Stomach smooth muscle (tissue), 2 donors: Measurements from ENCODE around the gene CGNL1.

Experiments used
- H3K27ac ChIP-seq: one replicate; pipeline ENCODE4 v1.7.0; 2013; ENCODE audit warnings: mild to moderate bottlenecking, low read length, inconsistent platforms
- H3K27me3 ChIP-seq, 2 donors: one replicate each; pipeline ENCODE4 v1.7.0; 2013; ENCODE audit warnings: low read length in 2 of 2; ENCODE audit not compliant: insufficient read depth in 2 of 2, control insufficient read depth in 1 of 2
- H3K36me3 ChIP-seq, 2 donors: one replicate each; pipeline ENCODE4 v1.7.0; 2013; ENCODE audit warnings: low read length in 2 of 2; ENCODE audit not compliant: control insufficient read depth in 2 of 2, insufficient read depth in 2 of 2
- H3K4me1 ChIP-seq: one replicate; pipeline ENCODE4 v1.7.0; 2013; ENCODE audit warnings: low read length; ENCODE audit not compliant: control insufficient read depth, insufficient read depth
- H3K4me3 ChIP-seq, 2 donors: one replicate each; pipeline ENCODE4 v1.7.0; 2013; ENCODE audit warnings: low read length in 2 of 2
- H3K9ac ChIP-seq, 2 donors: one replicate each; pipeline ENCODE4 v1.7.0; 2013; ENCODE audit warnings: low read length in 2 of 2, mild to moderate bottlenecking in 1 of 2
- H3K9me3 ChIP-seq, 2 donors: one replicate each; pipeline ENCODE4 v1.7.0; 2013; ENCODE audit warnings: low read length in 2 of 2; ENCODE audit not compliant: control insufficient read depth in 2 of 2
- donor health status: healthy.
- donor health status: Pancreatic carcinoma.

The CGNL1 gene

DNA sequence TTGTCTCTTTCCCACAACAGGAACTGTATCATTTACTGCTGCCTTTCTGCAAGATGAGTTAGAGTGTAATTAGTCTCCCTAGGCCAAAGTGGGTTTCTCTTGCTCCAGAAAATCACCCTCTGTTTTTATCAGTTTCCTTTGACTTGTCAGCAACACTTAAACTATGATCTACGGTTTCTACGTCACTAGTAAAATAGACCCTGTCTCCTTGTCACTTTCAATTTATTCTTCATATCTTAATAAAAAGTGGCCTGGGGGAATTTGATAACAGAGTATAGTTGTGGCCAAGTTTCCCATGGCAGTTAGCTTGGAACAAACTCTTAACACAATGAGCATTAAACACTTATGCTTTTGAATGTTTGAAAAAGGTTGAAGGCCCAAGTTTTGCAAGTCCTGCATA, 79.6 kb downstream of the CGNL1 start:
- H3K4me3 ChIP-seq = no peak overlapping the region
- no peak overlapping the region for H3K9ac ChIP-seq
- no peaks in the 10 kb centered on the region for H3K4me1 ChIP-seq
- H3K27ac ChIP-seq = no peak overlapping the region
- H3K36me3 ChIP-seq = peaks cover 0 to 12% of the 10 kb centered on the region in 2 donors
- H3K27me3 ChIP-seq = peaks cover 0 to 4% of the 10 kb centered on the region in 2 donors
- H3K9me3 ChIP-seq = no peaks in the 10 kb centered on the region

DNA sequence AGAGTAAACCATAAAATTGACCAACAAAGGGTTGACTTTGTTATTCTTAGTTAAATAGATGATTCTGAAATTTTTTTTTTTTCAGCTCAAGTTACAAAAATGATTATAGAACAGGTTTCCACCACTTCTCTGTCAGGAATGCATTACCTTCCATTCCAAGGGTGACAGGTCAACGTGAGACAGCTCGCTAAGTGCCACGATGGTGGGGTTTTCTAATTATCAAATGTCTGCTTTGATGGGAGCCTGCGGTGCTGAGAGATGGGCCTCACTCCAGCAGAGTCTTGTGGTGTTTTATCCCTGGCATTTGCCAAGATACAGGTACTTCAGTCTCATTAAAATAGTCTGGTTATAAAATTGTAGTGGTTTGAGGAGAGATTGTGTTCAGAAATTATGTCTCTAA, 80.3 kb downstream of the CGNL1 start:
- no peak overlapping the region for H3K9ac ChIP-seq
- H3K9me3 ChIP-seq = no peaks in the 10 kb centered on the region
- peaks cover 0 to 4% of the 10 kb centered on the region in 2 donors for H3K27me3 ChIP-seq
- H3K4me3 ChIP-seq = no peak overlapping the region
- no peaks in the 10 kb centered on the region for H3K4me1 ChIP-seq
- peaks cover 0 to 12% of the 10 kb centered on the region in 2 donors for H3K36me3 ChIP-seq
- no peak overlapping the region for H3K27ac ChIP-seq

DNA sequence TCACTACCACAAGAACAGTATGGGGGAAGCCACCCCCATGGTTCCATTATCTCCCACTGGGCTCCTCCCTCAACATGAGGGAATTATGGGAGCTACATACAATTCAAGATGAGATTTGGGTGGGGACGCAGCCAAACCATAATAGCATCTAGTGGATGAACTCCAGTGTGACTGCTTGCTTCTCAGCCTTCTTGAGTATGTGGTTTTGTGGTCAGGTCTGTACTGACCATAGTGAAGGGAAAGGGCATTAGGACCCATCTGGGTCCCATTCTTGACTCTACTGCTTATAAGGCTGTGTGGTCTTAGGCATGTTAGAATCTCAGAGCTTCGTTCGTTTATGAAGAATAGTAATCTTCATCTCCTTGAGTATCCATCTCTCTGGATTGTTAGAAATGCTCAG, 81.4 kb downstream of the CGNL1 start:
- Histone ChIP-seq H3K9me3 (no peaks in the 10 kb centered on the region), H3K27ac (peak overlapping the region; percentile 32), H3K4me3 (no peak overlapping the region), H3K4me1 (no peaks in the 10 kb centered on the region), H3K9ac (no peak overlapping the region), H3K36me3 (peaks cover 0 to 9% of the 10 kb centered on the region in 2 donors), H3K27me3 (peaks cover 0 to 4% of the 10 kb centered on the region in 2 donors)

DNA sequence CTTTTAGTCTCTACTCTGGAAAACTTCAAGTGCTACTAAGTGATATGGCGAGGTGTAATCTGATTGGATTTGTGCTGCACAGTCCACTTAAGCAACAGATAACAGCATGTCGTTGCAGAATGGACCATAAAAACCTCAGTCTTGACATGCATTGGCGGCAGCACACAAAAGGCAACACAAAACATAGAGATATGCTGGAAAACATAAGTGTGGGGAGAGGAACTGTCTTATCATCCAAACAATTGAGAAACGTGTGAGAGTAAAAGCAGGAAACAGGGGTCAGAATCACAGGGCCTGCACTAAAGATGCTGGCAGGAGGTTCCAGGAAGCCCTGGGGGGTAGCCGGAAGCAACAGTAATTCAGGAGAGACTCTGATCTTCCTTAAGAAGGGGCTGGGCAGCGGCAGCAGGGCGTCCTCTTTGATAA, 82.1 kb downstream of the CGNL1 start:
- Histone ChIP-seq H3K36me3 (peaks cover 0 to 9% of the 10 kb centered on the region in 2 donors), H3K4me3 (no peak overlapping the region), H3K9ac (no peak overlapping the region), H3K4me1 (no peaks in the 10 kb centered on the region), H3K27me3 (peaks cover 0 to 4% of the 10 kb centered on the region in 2 donors), H3K27ac (no peak overlapping the region), H3K9me3 (no peaks in the 10 kb centered on the region)

DNA sequence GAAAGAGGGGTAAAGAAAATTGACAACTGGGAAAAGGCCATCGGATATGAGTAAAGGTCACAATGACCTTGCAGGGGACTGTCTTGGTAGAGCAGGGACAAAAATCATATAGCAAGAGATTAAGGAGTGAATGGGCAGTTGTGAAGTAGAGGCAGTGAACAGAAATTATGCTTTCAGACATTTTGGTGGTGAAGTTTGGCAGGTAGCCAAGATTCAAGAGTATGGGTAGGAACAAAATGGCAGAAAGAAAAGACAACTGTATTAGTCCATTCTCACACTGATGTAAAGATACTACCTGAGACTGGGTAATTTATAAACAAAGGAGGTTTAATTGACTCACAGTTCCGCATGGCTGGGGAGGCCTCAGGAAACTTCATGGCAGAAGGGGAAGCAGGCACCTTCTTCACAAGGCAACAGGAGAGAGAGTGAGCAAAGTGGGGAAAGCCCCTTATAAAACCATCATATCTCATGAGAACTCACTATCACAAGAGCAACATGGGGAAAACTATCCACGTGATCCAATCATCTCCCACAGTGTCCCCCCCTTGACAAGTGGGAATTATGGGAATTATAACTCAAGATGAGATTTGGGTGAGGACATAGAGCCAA, 84.0 kb downstream of the CGNL1 start:
- H3K9ac ChIP-seq = no peak overlapping the region
- H3K9me3 ChIP-seq = no peaks in the 10 kb centered on the region
- H3K27ac ChIP-seq = no peak overlapping the region
- H3K4me3 ChIP-seq = no peak overlapping the region
- H3K36me3 ChIP-seq = peaks cover 0 to 6% of the 10 kb centered on the region in 2 donors
- peaks cover 0 to 4% of the 10 kb centered on the region in 2 donors for H3K27me3 ChIP-seq
- H3K4me1 ChIP-seq = no peaks in the 10 kb centered on the region

DNA sequence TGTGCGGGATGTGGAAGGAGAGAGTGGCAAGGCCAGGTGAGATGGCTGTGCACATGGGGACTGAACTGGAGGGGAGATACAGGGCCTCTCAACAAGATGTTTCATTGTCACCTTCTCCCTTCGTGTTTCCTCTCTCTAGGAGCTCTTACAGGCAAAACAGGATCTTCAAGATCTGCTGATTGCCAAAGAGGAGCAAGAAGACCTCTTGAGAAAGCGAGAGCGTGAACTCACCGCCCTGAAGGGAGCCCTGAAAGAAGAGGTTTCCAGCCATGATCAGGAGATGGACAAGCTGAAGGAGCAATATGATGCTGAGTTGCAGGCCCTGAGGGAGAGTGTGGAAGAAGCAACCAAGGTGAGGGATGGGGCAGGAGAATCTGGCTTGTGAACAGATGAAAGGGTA, 85.2 kb downstream of the CGNL1 start:
- no peaks in the 10 kb centered on the region for H3K4me1 ChIP-seq
- H3K4me3 ChIP-seq = no peak overlapping the region
- H3K9ac ChIP-seq = no peak overlapping the region
- H3K36me3 ChIP-seq = peaks cover 0 to 6% of the 10 kb centered on the region in 2 donors
- H3K27ac ChIP-seq = no peak overlapping the region
- H3K27me3 ChIP-seq = peaks cover 0 to 4% of the 10 kb centered on the region in 2 donors
- no peaks in the 10 kb centered on the region for H3K9me3 ChIP-seq

DNA sequence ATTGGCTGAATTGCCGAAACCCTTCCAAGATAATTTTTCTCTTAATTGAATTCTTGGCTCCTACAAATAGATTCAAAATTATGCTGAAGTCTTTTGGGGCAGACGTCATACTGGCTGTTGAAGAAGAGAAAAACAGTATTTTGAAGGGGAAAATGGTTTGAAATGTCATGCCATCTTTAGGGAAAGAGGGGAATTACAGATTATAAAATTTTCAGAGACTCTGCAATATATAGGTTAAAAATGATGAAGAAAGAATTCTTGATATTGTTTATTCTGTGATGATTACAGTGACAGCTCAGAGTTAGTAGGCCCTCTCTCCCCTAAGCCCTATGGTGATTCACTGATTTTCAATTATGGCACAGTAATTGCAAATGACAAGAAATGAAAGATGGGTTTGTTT, 86.1 kb downstream of the CGNL1 start:
- H3K4me3 ChIP-seq = no peak overlapping the region
- no peaks in the 10 kb centered on the region for H3K4me1 ChIP-seq
- peaks cover 0 to 4% of the 10 kb centered on the region in 2 donors for H3K27me3 ChIP-seq
- H3K9me3 ChIP-seq = no peaks in the 10 kb centered on the region
- peaks cover 0 to 6% of the 10 kb centered on the region in 2 donors for H3K36me3 ChIP-seq
- no peak overlapping the region for H3K9ac ChIP-seq
- H3K27ac ChIP-seq = no peak overlapping the region

DNA sequence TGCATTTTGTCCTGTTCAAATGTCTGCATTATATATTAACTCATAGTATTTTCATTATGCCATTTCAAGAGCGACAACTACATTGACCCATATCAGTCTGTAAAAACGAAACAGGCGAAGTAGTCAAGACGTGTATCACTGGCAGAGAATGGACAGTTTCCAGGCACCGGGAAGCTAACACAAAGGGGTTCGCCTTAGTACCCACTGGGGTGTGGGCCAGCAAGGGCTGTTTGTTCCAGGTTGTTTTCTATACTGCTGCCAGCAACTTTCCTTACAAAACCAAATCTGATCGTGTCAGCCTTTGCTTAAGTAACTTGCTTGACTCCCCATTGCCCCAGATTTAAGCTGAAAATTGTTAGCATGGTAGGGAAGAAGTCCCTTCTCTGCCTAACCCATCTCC, 87.1 kb downstream of the CGNL1 start:
- H3K36me3 ChIP-seq = peaks cover 0 to under 1% of the 10 kb centered on the region in 2 donors
- no peak overlapping the region for H3K9ac ChIP-seq
- no peak overlapping the region for H3K27ac ChIP-seq
- H3K4me3 ChIP-seq = no peak overlapping the region
- H3K27me3 ChIP-seq = peaks cover 0 to 4% of the 10 kb centered on the region in 2 donors
- H3K9me3 ChIP-seq = no peaks in the 10 kb centered on the region
- no peaks in the 10 kb centered on the region for H3K4me1 ChIP-seq

DNA sequence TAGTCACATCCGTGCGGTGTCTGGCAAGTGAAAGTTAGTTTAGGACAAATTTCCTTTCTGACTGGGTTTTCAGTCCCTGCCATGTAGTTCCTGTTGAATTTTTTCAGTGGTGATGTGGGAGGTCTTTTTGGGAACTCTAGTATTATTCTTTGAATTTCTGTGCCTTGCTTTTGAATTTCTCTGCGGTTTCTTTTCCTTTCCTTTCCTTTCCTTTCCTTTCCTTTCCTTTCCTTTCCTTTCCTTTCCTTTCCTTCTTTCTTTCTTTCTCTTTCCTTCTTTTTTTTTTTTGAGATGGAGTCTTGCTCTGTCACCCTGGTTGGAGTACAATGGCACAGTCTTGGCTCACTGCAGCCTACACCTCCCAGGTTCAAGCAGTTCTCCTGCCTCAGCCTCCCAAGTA, 88.2 kb downstream of the CGNL1 start:
- H3K4me3 ChIP-seq = no peak overlapping the region
- no peaks in the 10 kb centered on the region for H3K36me3 ChIP-seq
- no peak overlapping the region for H3K9ac ChIP-seq
- peaks cover 0 to 4% of the 10 kb centered on the region in 2 donors for H3K27me3 ChIP-seq
- H3K4me1 ChIP-seq = no peaks in the 10 kb centered on the region
- H3K27ac ChIP-seq = no peak overlapping the region
- H3K9me3 ChIP-seq = no peaks in the 10 kb centered on the region

DNA sequence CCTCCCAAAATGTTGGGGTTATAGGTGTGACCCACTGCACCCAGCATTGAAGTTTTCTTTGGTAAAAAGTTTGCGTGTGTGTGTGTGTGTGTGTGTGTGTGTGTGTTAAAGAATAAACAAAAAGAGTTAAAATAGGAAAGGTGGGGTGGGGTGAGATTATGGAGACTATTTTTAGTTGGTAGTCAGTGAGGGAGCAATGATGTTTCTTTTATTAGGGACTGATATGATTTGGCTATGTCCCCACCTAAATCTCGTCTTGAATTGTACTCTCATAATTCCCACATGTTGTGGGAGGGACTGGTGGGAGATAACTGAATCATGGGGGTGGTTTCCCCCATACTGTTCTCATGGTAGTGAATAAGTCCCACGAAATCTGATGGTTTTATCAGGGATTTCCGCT, 92.2 kb downstream of the CGNL1 start:
- H3K4me3 ChIP-seq = no peak overlapping the region
- H3K36me3 ChIP-seq = no peaks in the 10 kb centered on the region
- H3K27ac ChIP-seq = no peak overlapping the region
- no peaks in the 10 kb centered on the region for H3K27me3 ChIP-seq
- H3K4me1 ChIP-seq = no peaks in the 10 kb centered on the region
- H3K9me3 ChIP-seq = no peaks in the 10 kb centered on the region
- no peak overlapping the region for H3K9ac ChIP-seq

DNA sequence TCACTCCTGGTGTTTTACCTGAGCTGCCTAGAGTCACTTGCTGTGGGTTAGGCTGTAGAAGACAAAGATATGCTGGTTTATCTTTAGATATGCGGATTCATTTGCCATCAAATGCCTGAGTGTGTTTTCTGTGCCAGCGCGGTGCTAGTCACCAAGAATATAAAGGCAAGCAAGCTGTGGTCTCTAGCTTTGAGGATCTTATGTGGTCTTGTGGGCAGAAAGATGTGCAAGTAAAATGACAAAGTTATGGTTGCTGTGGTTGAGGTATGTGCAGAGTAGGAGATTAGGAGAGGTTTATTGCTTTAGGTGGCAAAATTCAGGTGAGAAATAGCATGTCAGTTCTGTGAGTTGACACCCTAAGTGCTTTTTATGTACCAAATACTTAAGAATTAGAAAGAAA, 94.2 kb downstream of the CGNL1 start:
- Histone ChIP-seq H3K4me1 (no peaks in the 10 kb centered on the region), H3K27me3 (no peaks in the 10 kb centered on the region)

More for the DNA sequence above, 94.2 kb downstream of the CGNL1 start:
- no peak overlapping the region for H3K27ac ChIP-seq
- no peak overlapping the region for H3K4me3 ChIP-seq
- no peak overlapping the region for H3K9ac ChIP-seq
- no peaks in the 10 kb centered on the region for H3K36me3 ChIP-seq
- H3K9me3 ChIP-seq = no peaks in the 10 kb centered on the region
